H1 (cell line): ENCODE measurements around the gene PRDM1. TPM values are rescaled to one million over a fixed set of nuclear protein-coding genes. Genes with fewer than 3 reads are reported as not detected.

Experiments
- CTCF ChIA-PET: fragments of 300-600 bp; sonication (Branson Sonifier 250); formaldehyde crosslinking; loops from one replicate; lab custom pipeline; 2021; ENCODE audit not compliant: partially characterized antibody; lab: Charles Lee
- POLR2A ChIA-PET: fragments of 300-600 bp; sonication (Branson Sonifier 250); formaldehyde crosslinking; loops from one replicate; lab custom pipeline; 2021; ENCODE audit warnings: inconsistent platforms; ENCODE audit not compliant: partially characterized antibody; lab: Charles Lee
- DNase-seq, 2 experiments: peaks; one replicate each; pipeline versions ENCODE4 v3.0.0 to v3.0.0-alpha.2; 2010 to 2022; ENCODE audit warnings: low spot score in 2 of 2, low read depth in 1 of 2, mixed read lengths in 1 of 2
- FAIRE-seq: peaks from 2 replicates; lab custom pipeline; 2011; peaks lifted over from hg19 to GRCh38; lab: Jason Lieb, UNC
- H2AFZ ChIP-seq: 2 replicates; pipeline ENCODE4 v1.8.1; 2012; ENCODE audit warnings: low read length, inconsistent platforms
- H2AK5ac ChIP-seq: 2 replicates; pipeline ENCODE4 v1.6.1; 2013; ENCODE audit warnings: low read depth, low read length
- H2BK120ac ChIP-seq: replicated peaks from 2 replicates; pipeline ENCODE3; 2013; ENCODE audit warnings: low read depth, low read length, inconsistent platforms
- H2BK12ac ChIP-seq: 2 replicates; pipeline ENCODE4 v1.6.1; 2013; ENCODE audit warnings: low read depth, low read length
- H2BK15ac ChIP-seq: 2 replicates; pipeline ENCODE4 v1.6.1; 2013; ENCODE audit warnings: low read length
- H2BK20ac ChIP-seq: 2 replicates; pipeline ENCODE4 v1.6.1; 2013; ENCODE audit warnings: low read length
- H2BK5ac ChIP-seq: 2 replicates; pipeline ENCODE4 v1.6.1; 2013; ENCODE audit warnings: low read depth, low read length
- H3K14ac ChIP-seq: 2 replicates; pipeline ENCODE4 v1.6.1; 2013; ENCODE audit warnings: inconsistent platforms; ENCODE audit not compliant: insufficient read length
- H3K18ac ChIP-seq: 2 replicates; pipeline ENCODE4 v1.6.1; 2013; ENCODE audit warnings: low read length; ENCODE audit errors: extremely low read depth
- H3K23ac ChIP-seq: 2 replicates; pipeline ENCODE4 v1.6.1; 2013; ENCODE audit warnings: inconsistent platforms; ENCODE audit not compliant: insufficient read length
- H3K23me2 ChIP-seq: 2 replicates; pipeline ENCODE4 v1.6.1; 2013; ENCODE audit warnings: low read depth, low read length
- H3K27ac ChIP-seq: 2 replicates; pipeline ENCODE4 v1.6.1; 2011; ENCODE audit warnings: low read depth, low read length, inconsistent platforms
- H3K27me3 ChIP-seq, 4 experiments: replicated peaks in 1 of 4; 1 replicate in 1 of 4; 2 replicates in 3 of 4; pipeline versions ENCODE4 v1.6.1 to v1.8.1; 2011 to 2013; ENCODE audit warnings: low read length in 3 of 4, mild to moderate bottlenecking in 3 of 4, inconsistent platforms in 2 of 4, mixed read lengths in 2 of 4, moderate library complexity in 1 of 4; ENCODE audit not compliant: control insufficient read depth in 3 of 4, insufficient read depth in 3 of 4; ENCODE audit errors: extremely low read depth in 1 of 4
- H3K36me3 ChIP-seq, 4 experiments: 2 replicates each; pipeline versions ENCODE4 v1.6.1 to v1.8.1; 2011 to 2013; ENCODE audit warnings: mild to moderate bottlenecking in 4 of 4, low read length in 3 of 4, moderate library complexity in 2 of 4, control low read depth in 1 of 4, inconsistent platforms in 1 of 4; ENCODE audit not compliant: insufficient read depth in 4 of 4, control insufficient read depth in 2 of 4
- H3K4ac ChIP-seq: replicated peaks from 2 replicates; pipeline ENCODE3; 2013; ENCODE audit warnings: low read length, low read depth, mixed read lengths, inconsistent platforms; ENCODE audit not compliant: insufficient read length
- H3K4me1 ChIP-seq, 4 experiments: replicated peaks in 1 of 4; 1 replicate in 1 of 4; 2 replicates in 3 of 4; pipeline versions ENCODE4 v1.6.1 to v1.8.1; 2011 to 2013; ENCODE audit warnings: low read length in 3 of 4, inconsistent platforms in 2 of 4, mixed read lengths in 1 of 4; ENCODE audit not compliant: insufficient read depth in 4 of 4, control insufficient read depth in 3 of 4
- H3K4me2 ChIP-seq, 2 experiments: 2 replicates each; pipeline versions ENCODE4 v1.6.1 to v1.8.1; 2011 to 2013; ENCODE audit warnings: low read depth in 2 of 2, low read length in 2 of 2, control low read depth in 1 of 2, inconsistent platforms in 1 of 2, mild to moderate bottlenecking in 1 of 2; ENCODE audit not compliant: insufficient read depth in 1 of 2
- H3K4me3 ChIP-seq, 4 experiments: fragments of 200-600, 300-600 bp in 1 of 4; sonication (generic), shearing (Covaris generic), sonication (Bioruptor Twin) in 1 of 4; 2 replicates each; pipeline versions ENCODE4 v1.5.1 to v1.8.1; 2011 to 2016; ENCODE audit warnings: low read length in 4 of 4, low read depth in 3 of 4, control low read depth in 2 of 4, inconsistent platforms in 2 of 4, mild to moderate bottlenecking in 2 of 4, mixed read lengths in 1 of 4, moderate library complexity in 1 of 4; ENCODE audit not compliant: insufficient read depth in 2 of 4; ENCODE audit errors: extremely low read depth in 1 of 4
- H3K56ac ChIP-seq: replicated peaks from 2 replicates; pipeline ENCODE3; 2013; ENCODE audit warnings: low read depth, mild to moderate bottlenecking, mixed read lengths, low read length, inconsistent platforms; ENCODE audit not compliant: insufficient read length
- H3K79me1 ChIP-seq: 2 replicates; pipeline ENCODE4 v1.6.1; 2013; ENCODE audit warnings: low read depth, low read length, control low read depth
- H3K79me2 ChIP-seq, 2 experiments: 2 replicates each; pipeline versions ENCODE4 v1.6.1 to v1.8.1; 2012 to 2013; ENCODE audit warnings: low read length in 2 of 2, mild to moderate bottlenecking in 2 of 2, inconsistent platforms in 1 of 2; ENCODE audit not compliant: insufficient read depth in 2 of 2, control insufficient read depth in 1 of 2
- H3K9ac ChIP-seq, 4 experiments: replicated peaks in 1 of 4; 1 replicate in 1 of 4; 2 replicates in 3 of 4; pipeline versions ENCODE4 v1.6.1 to v1.8.1; 2011 to 2013; ENCODE audit warnings: low read depth in 3 of 4, low read length in 3 of 4, control low read depth in 2 of 4, mild to moderate bottlenecking in 2 of 4, moderate library complexity in 2 of 4, inconsistent platforms in 1 of 4; ENCODE audit errors: extremely low read depth in 1 of 4
- H3K9me3 ChIP-seq, 2 experiments: 2 replicates each; pipeline versions ENCODE4 v1.6.1 to v1.8.1; 2012 to 2013; ENCODE audit warnings: mild to moderate bottlenecking in 2 of 2, moderate library complexity in 2 of 2, control low read depth in 1 of 2, inconsistent platforms in 1 of 2, low read depth in 1 of 2, low read length in 1 of 2, mixed read lengths in 1 of 2; ENCODE audit not compliant: insufficient read depth in 2 of 2
- H4K20me1 ChIP-seq, 2 experiments: replicated peaks in 1 of 2; 2 replicates each; pipeline versions ENCODE3 to v1.8.1; 2011 to 2013; ENCODE audit warnings: inconsistent platforms in 2 of 2, low read length in 2 of 2, mild to moderate bottlenecking in 1 of 2; ENCODE audit not compliant: insufficient read depth in 2 of 2, control insufficient read depth in 1 of 2
- H4K5ac ChIP-seq: 2 replicates; pipeline ENCODE4 v1.6.1; 2013; ENCODE audit warnings: low read length, low read depth, mixed read lengths, inconsistent platforms; ENCODE audit not compliant: insufficient read length
- H4K8ac ChIP-seq: 2 replicates; pipeline ENCODE4 v1.8.0; 2013; ENCODE audit warnings: mild to moderate bottlenecking, moderate library complexity, low read length, inconsistent platforms; ENCODE audit not compliant: insufficient read depth; ENCODE audit errors: extremely low read depth
- H4K91ac ChIP-seq: replicated peaks from 2 replicates; pipeline ENCODE3; 2013; ENCODE audit warnings: low read length, mixed read lengths, inconsistent platforms; ENCODE audit not compliant: insufficient read length
- TCF12 ChIP-seq: IDR thresholded peaks from 2 replicates; pipeline ENCODE4 v1.6.1; 2011; ENCODE audit warnings: low read depth, mild to moderate bottlenecking, low read length
- WGBS, 2 experiments: shearing (Covaris generic) in 1 of 2; methylation state at CpG; one replicate each; pipeline versions ENCODE4 v1.1.6 to v1.1.7; 2013 to 2015; ENCODE audit warnings: low lambda C conversion rate in 2 of 2, mixed read lengths in 2 of 2, inconsistent platforms in 1 of 2, low coverage in 1 of 2, missing lambda C conversion rate in 1 of 2; ENCODE audit not compliant: insufficient replicate concordance in 2 of 2, insufficient coverage in 1 of 2, insufficient read length in 1 of 2; ENCODE audit errors: extremely low coverage in 1 of 2, missing lambda C conversion rate in 1 of 2; 5-methylcytosine and 5-hydroxymethylcytosine counted together
- polyA plus RNA-seq, 7 experiments: library from polyadenylated mRNA; depleted of rRNA in 3 of 7; stranded (reverse) in 5 of 7; unstranded in 2 of 7; fragments of >200 nt in 5 of 7; fragments of 200-250 nt in 2 of 7; gene quantifications; 1 replicate in 5 of 7; 2 replicates in 1 of 7; 4 replicates in 1 of 7; pipeline versions ENCODE4 v1.2.1 to v1.2.3, GENCODE V29; 2011 to 2013; ENCODE audit warnings: missing spikeins in 2 of 7, mixed read lengths in 2 of 7
- total RNA-seq: library from RNA; stranded (reverse); fragmentation: NEBNext Ultra II Directional; extraction: Animal tissue kit (Norgen Biotek cat#: 25700); gene quantifications from 2 replicates; pipeline ENCODE4 v1.2.1, GENCODE V29; 2021

The PRDM1 gene
- total and polyA plus RNA-seq, 2 of the 8 experiments (the other 6 are each of a cell fraction or from before 2014, with no cell fraction given): 0.21 to 0.74 TPM

GRCh38 chr6:106094964-106095335, 8.8 kb downstream of the PRDM1 start:
- Histone ChIP-seq H3K9me3 (no peaks in the 10 kb centered on the region), H3K79me2 (no peaks in the 10 kb centered on the region), H2BK15ac (no peak overlapping the region), H3K79me1 (no peaks in the 10 kb centered on the region), H3K4me1 (peaks cover 1 to 21% (median 9%) of the 10 kb centered on the region in 4 experiments; a peak in 6 of 7 replicates), H3K23ac (no peak overlapping the region), H3K18ac (no peak overlapping the region), H3K9ac (no peak overlapping the region), H3K4me2 (no peak overlapping the region), H4K20me1 (no peaks in the 10 kb centered on the region), H4K8ac (no peak overlapping the region), H3K4ac (no peak overlapping the region), H3K27ac (no peak overlapping the region), H2AFZ (no peak overlapping the region), H2AK5ac (no peak overlapping the region), H2BK120ac (no peak overlapping the region), H3K27me3 (peaks cover 1 to 17% (median 7%) of the 10 kb centered on the region in 4 experiments; a peak in 5 of 7 replicates), H3K36me3 (no peaks in the 10 kb centered on the region), H3K4me3 (no peak overlapping the region), H3K23me2 (peaks cover 12% of the 10 kb centered on the region), H2BK20ac (no peak overlapping the region), H3K14ac (no peak overlapping the region), H4K91ac (no peak overlapping the region), H4K5ac (no peak overlapping the region), H2BK5ac (no peak overlapping the region), H2BK12ac (no peak overlapping the region), H3K56ac (no peak overlapping the region)
- FAIRE-seq: no peak
- CTCF ChIA-PET: interaction anchor here (1.1 to 1.2 kb wide), 2 partner anchors 9 to 65 kb away, joined by 3 to 6 read pairs; partner anchors contain the start of gene PRDM1
- no peak for TF ChIP-seq TCF12
- POLR2A ChIA-PET: interaction anchor here (0.6 kb wide), 1 partner anchor 201 kb away, joined by 4 read pairs; no protein-coding TSS in a partner anchor
- no peak for DNase-seq
- WGBS, 2 experiments: 92% methylated on average over 2 of the region's 2 CpGs; no CpG with 5 or more reads in 1 of the 2 experiments
